Measurements from ENCODE around the gene RXRA. TPM values are rescaled to one million over a fixed set of nuclear protein-coding genes. Genes with fewer than 3 reads are reported as not detected.

RXRA gene
- total RNA-seq, 2 donors from 2014 or later = 45.4 to 58.1 TPM

DNA sequence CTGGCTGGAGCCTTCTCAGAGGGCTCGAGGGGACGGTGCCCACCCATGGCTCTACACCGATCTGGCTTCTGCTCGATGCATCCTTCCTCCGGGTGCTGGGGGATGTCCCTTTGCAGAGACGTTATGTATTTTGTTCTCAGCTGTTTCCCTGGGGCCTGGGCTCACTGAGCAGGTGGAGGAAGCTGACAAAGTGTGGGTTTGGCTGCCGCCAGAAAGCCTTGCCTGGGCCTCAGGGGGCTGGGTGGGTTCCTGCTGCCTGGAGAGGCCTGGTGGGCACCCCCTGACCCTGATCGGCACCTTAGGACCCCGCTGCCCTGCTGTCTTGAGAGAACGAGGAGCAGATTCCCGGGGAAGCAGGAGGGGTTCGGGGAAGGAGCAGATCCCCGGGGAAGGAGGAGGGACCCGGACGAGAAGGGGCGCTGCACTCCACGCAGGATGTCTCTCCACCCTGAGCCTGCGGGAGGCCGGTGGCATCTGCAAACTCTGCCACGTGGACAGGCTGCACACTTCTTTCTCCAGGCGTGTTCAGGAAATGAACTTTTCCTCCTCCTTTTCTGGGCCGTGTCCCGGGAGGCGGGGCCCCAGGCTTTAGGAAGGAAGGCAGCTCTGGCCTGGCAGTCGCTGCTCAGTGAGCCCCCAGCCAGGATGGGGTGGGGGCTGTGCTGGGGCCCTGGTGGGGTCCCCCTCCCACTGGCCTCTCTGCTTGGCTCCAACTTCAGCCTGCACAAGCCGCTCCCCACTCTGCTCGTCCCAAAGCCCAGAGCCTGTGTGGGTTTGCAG is 148.9 kb downstream of the RXRA start:
- ATAC-seq (ENCODE audit: insufficient number of reproducible peaks, low FRiP score, low read depth) = no peak
- no peaks in the 10 kb centered on the region for H3K36me3 ChIP-seq
- peak overlapping the region; percentile 83 to 86 for H3K27ac ChIP-seq
- H3K27me3 ChIP-seq (replicated peaks; ENCODE audit: insufficient read depth) = no peaks in the 10 kb centered on the region
- TF ChIP-seq, protein P1, sequence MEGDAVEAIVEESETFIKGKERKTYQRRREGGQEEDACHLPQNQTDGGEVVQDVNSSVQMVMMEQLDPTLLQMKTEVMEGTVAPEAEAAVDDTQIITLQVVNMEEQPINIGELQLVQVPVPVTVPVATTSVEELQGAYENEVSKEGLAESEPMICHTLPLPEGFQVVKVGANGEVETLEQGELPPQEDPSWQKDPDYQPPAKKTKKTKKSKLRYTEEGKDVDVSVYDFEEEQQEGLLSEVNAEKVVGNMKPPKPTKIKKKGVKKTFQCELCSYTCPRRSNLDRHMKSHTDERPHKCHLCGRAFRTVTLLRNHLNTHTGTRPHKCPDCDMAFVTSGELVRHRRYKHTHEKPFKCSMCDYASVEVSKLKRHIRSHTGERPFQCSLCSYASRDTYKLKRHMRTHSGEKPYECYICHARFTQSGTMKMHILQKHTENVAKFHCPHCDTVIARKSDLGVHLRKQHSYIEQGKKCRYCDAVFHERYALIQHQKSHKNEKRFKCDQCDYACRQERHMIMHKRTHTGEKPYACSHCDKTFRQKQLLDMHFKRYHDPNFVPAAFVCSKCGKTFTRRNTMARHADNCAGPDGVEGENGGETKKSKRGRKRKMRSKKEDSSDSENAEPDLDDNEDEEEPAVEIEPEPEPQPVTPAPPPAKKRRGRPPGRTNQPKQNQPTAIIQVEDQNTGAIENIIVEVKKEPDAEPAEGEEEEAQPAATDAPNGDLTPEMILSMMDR (IDR thresholded peaks at IDR 0.05) = no peak
- no peaks in the 10 kb centered on the region for H3K9me3 ChIP-seq
- no peak overlapping the region for H3K4me3 ChIP-seq
- H3K4me1 ChIP-seq (ENCODE audit: control insufficient read depth in 1 of 2, low read depth in 2 of 2) = peaks cover 28 to 79% of the 10 kb centered on the region in 2 donors
- no peak for DNase-seq (ENCODE audit: low spot score)

DNA sequence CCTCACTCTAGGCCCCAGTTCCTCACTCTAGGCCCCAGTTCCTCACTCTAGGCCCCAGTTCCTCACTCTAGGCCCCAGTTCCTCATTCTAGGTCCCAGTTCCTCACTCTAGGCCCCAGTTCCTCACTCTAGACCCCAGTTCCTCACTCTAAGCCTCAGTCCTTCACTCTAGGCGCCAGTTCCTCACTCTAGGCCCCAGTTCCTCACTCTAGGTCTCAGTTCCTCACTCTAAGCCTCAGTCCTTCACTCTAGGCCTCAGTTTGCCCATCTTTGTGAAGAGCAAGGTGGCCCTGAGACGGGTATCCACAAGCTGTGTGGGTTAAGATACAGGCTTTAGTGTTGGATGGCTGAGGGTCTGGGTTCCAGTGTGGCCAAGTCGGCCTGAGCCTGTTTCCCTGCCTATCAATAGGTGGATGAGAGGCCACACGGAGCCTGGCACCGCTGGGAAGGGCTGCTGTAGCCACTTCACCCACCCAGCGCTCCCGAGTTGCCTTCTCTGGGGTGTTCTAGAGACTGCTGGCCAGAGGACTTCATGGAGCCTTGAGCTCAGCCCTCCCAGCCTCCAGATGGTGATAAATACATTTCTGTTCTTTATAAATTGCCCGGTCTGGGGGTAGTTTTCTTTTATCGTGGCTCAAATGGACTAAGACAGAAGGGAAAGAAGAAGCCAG is 150.2 kb downstream of the RXRA start:
- Histone ChIP-seq H3K27ac (peak overlapping the region; percentile 46 to 80), H3K4me1 (ENCODE audit: control insufficient read depth in 1 of 2, low read depth in 2 of 2) (peaks cover 28 to 71% of the 10 kb centered on the region in 2 donors)
- no peak for ATAC-seq (ENCODE audit: insufficient number of reproducible peaks, low FRiP score, low read depth)

DNA sequence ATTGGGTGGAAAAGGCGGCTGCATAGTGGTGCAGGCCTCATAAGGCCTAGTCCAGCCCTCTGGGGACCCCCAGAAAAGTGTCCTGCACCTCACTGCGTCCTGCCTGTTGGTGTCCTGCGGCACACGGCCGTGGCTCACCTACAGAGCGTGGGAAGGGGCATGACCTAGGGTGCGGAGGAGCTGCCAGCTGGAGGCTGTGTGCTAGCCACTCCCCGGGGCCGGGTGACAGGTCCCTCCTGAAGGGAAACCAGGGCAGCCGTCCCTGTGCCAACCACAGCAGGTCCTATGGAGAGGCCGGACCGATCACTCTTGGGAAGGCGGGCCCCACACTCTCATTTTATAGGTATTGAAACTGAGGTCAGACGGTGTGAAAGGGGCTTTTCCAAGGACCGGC is 150.7 kb downstream of the RXRA start:
- ATAC-seq (ENCODE audit: insufficient number of reproducible peaks, low FRiP score, low read depth) = no peak
- H3K36me3 ChIP-seq = no peaks in the 10 kb centered on the region
- H3K4me3 ChIP-seq = no peak overlapping the region
- TF ChIP-seq, protein P1 (IDR thresholded peaks at IDR 0.05) = no peak
- no peaks in the 10 kb centered on the region for H3K27me3 ChIP-seq (replicated peaks; ENCODE audit: insufficient read depth)
- peaks cover 28 to 65% of the 10 kb centered on the region in 2 donors for H3K4me1 ChIP-seq (ENCODE audit: control insufficient read depth in 1 of 2, low read depth in 2 of 2)
- peak overlapping the region; percentile 46 to 80 for H3K27ac ChIP-seq
- DNase-seq (ENCODE audit: low spot score) = no peak
- H3K9me3 ChIP-seq = no peaks in the 10 kb centered on the region

More for the DNA sequence above, 150.2 kb downstream of the RXRA start:
- TF ChIP-seq, protein P1 (IDR thresholded peaks at IDR 0.05) = no peak
- Histone ChIP-seq H3K36me3 (no peaks in the 10 kb centered on the region), H3K27me3 (replicated peaks; ENCODE audit: insufficient read depth) (no peaks in the 10 kb centered on the region), H3K4me3 (no peak overlapping the region), H3K9me3 (no peaks in the 10 kb centered on the region)
- no peak for DNase-seq (ENCODE audit: low spot score)

DNA sequence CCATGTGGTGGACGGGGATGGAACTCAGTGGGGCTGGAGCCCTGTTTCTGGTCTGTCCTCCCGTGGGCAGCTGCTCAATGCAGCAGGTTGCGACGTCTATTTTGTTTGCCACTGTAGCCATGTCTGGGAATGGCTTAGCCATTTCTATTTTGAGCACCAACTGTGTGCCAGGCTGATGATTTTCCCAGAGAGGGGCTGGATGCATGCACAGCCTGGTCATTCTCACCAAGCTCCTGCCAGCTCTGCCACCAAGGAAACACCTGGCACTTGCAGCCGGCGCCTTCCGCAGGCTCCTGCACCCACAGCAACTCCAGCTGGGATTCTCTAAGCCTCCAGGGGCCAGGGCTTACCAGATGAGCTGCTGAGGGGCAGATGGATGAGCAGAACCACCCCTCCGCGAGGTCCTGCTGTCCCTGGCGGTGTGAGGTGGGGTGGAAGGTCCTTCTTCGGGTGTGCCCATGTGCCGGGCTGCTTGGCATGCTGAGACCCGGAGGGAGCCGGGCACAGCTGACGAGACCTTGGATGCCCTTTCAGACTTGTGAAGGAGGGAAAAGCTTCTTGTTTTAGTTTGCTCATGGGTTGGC is 151.2 kb downstream of the RXRA start:
- ATAC-seq (ENCODE audit: insufficient number of reproducible peaks, low FRiP score, low read depth) = peak; percentile 23
- Histone ChIP-seq H3K27me3 (replicated peaks; ENCODE audit: insufficient read depth) (no peaks in the 10 kb centered on the region), H3K27ac (peak overlapping the region; percentile 46 to 80), H3K4me1 (ENCODE audit: control insufficient read depth in 1 of 2, low read depth in 2 of 2) (peaks cover 28 to 60% of the 10 kb centered on the region in 2 donors), H3K36me3 (no peaks in the 10 kb centered on the region), H3K9me3 (no peaks in the 10 kb centered on the region), H3K4me3 (peak overlapping the region; percentile 23)
- TF ChIP-seq, protein P1 (IDR thresholded peaks at IDR 0.05) = no peak
- DNase-seq (ENCODE audit: low spot score) = no peak

GRCh38 chr9:134477927-134478326 is 151.7 kb downstream of the RXRA start:
- Histone ChIP-seq H3K4me3 (peak overlapping the region; percentile 23), H3K27me3 (replicated peaks; ENCODE audit: insufficient read depth) (no peaks in the 10 kb centered on the region), H3K9me3 (no peaks in the 10 kb centered on the region), H3K36me3 (no peaks in the 10 kb centered on the region), H3K4me1 (ENCODE audit: control insufficient read depth in 1 of 2, low read depth in 2 of 2) (peaks cover 28 to 55% of the 10 kb centered on the region in 2 donors), H3K27ac (peak overlapping the region; percentile 46 to 80)
- ATAC-seq (ENCODE audit: insufficient number of reproducible peaks, low FRiP score, low read depth) = no peak
- DNase-seq (ENCODE audit: low spot score) = peak; percentile 65
- TF ChIP-seq, protein P1 (IDR thresholded peaks at IDR 0.05) = no peak

Data from thoracic aorta (tissue), 2 donors.